Lower leg skin (tissue), 3 donors: Measurements from ENCODE around the gene DTD2.
"Not testable (repeated sequence)": the region's sequence is repeated elsewhere in the genome, so short reads cannot be mapped to it uniquely, and the experiment has no call there.

Experiments
- POLR2A ChIP-seq, 2 donors: fragments of 450-650 bp; IDR thresholded peaks; one replicate each; pipeline ENCODE4 v1.6.1; 2016 to 2017; ENCODE audit warnings: antibody characterized with exemption in 2 of 2, mild to moderate bottlenecking in 1 of 2, moderate library complexity in 1 of 2
- TF ChIP-seq, protein P1 (sequence below), 3 donors: fragments of 450-650 bp; IDR thresholded peaks; one replicate each; pipeline ENCODE4 v1.5.1; 2016; ENCODE audit warnings: antibody characterized with exemption in 3 of 3, mild to moderate bottlenecking in 3 of 3, moderate library complexity in 2 of 3

DNA sequence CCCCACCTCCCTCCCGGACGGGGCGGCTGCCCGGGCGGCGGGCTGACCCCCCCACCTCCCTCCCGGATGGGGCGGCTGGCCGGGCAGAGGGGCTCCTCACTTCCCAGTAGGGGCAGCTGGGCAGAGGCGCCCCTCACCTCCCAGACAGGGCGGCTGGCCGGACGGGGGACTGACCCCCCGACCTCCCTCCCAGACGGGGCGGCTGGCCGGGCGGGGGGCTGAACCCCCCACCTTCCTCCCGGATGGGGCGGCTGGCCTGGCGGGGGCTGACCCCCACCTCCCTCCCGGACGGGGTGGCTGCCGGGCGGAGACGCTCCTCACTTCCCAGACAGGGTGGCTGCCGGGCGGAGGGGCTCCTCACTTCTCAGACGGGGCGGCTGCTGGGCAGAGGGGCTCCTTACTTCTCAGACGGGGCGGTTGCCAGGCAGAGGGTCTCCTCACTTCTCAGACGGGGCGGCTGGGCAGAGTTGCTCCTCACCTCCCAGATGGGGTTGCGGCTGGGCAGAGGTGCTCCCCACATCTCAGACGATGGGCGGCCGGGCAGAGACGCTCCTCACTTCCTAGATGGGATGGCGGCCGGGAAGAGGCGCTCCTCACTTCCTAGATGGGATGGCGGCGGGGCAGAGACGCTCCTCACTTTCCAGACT, 20.1 kb downstream of the DTD2 start:
- TF ChIP-seq, protein P1, sequence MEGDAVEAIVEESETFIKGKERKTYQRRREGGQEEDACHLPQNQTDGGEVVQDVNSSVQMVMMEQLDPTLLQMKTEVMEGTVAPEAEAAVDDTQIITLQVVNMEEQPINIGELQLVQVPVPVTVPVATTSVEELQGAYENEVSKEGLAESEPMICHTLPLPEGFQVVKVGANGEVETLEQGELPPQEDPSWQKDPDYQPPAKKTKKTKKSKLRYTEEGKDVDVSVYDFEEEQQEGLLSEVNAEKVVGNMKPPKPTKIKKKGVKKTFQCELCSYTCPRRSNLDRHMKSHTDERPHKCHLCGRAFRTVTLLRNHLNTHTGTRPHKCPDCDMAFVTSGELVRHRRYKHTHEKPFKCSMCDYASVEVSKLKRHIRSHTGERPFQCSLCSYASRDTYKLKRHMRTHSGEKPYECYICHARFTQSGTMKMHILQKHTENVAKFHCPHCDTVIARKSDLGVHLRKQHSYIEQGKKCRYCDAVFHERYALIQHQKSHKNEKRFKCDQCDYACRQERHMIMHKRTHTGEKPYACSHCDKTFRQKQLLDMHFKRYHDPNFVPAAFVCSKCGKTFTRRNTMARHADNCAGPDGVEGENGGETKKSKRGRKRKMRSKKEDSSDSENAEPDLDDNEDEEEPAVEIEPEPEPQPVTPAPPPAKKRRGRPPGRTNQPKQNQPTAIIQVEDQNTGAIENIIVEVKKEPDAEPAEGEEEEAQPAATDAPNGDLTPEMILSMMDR (IDR thresholded peaks at IDR 0.05): not testable (repeated sequence)
- TF ChIP-seq POLR2A (IDR thresholded peaks at IDR 0.05): not testable (repeated sequence)
